GM21526 (cell line): Measurements from ENCODE around the gene GRB10.
"Not testable (repeated sequence)": the region's sequence is repeated elsewhere in the genome, so short reads cannot be mapped to it uniquely, and the experiment has no call there.

Experiments used
- ATAC-seq: cut with Tn5 transposase; IDR thresholded peaks from one replicate; pipeline ENCODE4 v1.9.1; 2021; ENCODE audit warnings: moderate library complexity; ENCODE audit not compliant: unreplicated experiment, low FRiP score

The GRB10 gene

DNA sequence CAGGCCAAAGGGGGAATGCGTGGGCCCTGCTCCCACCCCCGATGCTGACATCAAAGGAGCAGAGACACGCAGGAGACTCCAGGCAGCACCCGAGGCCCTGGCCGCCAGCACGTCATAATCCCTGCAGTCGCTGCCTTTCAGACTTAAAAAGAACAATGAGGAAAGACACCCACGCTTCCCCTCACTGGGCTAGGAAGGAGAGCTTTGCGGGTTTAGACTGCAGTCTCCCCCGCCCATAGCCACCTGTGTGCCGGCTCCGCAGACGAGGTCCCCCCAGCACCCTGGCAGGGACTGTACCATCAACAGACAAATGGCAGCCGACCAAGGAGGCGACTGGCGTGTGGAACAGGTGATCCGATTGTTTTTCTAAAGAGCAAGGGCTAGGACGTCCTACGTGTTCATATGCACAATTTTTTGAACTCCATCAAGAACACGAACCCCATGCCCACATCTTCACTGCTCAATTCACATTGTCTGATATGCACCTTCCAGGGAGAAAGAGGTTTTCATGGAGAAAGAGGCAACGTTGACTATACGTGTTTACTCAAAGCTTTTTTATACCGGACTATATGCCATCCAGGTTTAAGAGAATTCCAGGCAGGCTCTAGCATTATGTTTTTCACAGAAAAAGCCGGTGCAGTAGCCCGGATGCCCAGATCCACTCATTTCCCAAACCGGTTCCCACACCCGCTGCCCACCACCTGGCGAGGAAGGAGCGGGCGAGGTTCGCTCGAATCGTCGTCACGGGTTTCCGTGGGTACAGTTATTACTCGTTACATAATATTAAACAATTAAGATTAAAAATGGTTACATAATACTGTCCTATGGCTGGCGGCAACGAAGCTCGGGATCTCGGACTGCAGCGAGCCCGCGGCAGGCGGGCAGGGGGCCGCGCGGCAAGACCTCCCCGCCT is 1.1 kb downstream of the GRB10 start:
- no peak for ATAC-seq

DNA sequence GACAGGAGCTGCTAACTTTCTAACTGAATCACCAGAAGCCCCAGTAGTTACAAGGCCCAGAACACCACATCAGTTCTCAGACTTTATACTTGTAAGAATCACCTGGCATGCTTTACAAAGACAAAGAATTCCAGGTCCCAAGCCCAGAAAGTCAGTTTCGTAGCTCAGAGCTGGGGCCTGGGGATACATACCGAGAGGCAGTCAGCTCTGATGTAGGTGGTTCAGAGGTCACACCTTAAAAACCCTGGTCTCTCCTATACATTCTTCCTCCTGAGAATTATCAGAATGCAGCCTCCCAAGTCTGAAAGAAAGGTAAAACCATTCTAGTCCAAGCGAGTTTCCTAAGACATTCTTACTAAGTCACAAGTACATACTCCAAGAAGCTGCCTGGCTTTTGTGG is 2.3 kb downstream of the GRB10 start:
- ATAC-seq = no peak

DNA sequence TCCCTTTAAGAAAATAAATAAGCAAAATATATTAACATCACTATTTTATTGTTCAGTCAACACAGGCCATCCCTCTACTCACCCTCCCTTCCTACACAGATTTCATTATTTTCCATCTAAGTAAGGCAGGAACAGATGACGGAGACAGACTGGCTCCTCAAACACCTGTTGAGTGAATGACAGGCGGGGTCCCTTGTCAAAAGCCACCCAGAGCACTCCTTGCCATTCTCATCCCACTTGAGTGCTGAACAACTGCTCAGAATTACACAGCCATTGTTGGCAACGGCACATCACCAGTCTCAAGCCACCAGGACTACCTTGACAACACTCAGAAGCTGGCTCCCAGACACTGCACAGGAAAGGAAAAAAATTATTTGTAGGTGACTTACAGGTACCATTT is 3.3 kb downstream of the GRB10 start:
- no peak for ATAC-seq

DNA sequence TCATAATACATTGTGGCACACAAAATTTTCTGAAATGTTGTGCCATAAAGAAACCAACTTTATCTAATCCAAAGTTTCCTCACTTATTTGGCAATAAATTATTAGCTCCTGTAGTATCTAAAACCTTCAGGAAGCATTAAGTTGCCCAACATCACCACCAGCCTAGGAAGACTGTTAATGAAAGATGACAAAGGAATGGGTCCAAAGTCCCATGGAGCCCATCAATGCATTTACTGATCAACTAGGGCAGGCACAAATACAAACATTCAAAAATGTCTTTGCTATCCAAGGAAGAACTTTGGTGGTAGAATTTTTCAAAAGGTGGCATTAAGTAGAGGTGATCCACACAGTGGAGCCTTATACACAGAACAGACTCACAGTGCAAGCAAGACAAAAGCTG is 4.5 kb downstream of the GRB10 start:
- ATAC-seq = no peak

DNA sequence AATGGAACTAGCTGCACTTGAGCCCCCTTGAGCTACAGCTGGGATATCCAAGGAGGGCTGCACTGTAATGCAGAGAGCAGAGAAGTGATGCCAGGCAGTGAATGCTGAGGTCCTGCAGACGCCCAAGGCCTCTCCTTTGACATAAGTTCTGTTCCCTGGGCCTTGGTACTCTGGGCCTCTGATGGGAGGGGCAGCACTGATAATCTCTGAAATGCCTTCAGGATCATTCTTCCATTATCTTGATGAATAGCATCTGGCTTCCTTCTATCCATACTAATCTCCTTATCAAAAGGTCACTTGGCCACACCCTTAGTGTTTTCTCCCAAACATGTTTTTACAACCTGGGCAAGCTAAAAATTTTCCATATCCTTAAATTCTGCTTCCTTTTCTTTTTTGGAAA is 6.9 kb downstream of the GRB10 start:
- ATAC-seq = no peak

DNA sequence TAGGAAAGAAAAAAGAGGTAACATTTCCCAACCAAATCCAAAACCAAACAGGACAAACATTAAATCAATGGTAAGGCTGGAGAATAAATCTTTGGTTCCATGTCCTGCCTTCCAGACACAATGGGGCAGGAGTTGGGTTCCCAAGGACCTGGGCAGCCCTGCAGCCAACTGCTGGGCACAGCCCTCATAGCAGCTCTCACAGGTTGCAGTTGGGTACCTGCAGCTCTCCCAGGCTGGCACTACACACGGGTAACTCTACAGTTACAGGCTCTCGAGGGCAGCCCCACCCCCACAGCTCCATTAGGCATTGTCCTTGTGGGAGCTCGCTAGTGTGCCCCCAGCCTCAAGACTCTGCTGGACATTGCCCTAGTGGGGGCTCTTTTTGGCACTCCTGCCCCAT is 7.5 kb downstream of the GRB10 start:
- no peak for ATAC-seq

DNA sequence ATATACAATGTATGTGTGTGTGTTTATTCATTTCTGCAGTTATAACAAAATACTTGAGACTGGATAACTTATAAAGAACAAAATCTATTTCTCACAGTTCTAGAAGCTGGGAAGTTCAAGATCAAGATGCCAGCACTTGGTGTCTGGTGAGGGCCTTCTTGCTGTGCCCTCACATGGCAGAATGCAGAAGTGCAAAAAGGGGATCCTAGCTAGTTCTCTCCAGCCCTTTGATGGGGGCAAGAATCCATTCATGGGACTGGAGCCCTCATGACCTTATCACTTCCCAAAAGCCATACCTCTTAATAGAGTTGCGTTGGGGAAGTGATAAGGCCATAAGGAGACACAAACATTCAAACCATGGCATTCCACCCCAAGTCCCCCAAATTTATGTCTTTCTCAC is 8.4 kb downstream of the GRB10 start:
- no peak for ATAC-seq

DNA sequence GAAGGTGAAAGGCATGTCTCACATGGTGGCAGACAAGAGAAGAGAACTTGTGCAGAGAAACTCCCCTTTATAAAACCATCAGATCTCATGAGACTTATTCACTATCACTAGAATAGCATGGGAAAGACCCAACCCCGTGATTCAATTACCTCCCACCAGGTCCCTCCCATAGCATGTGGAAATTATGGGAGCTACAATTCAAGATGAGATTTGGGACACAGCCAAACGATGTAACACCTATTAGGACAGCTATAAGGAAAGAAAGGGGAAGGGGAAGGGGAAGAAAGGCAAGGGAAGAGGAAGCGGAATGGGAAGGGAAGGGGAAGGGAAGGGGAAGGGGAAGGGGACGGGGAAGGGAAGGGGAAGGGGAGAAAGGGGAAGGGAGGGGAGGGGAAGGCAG is 9.6 kb downstream of the GRB10 start:
- not testable (repeated sequence) for ATAC-seq

DNA sequence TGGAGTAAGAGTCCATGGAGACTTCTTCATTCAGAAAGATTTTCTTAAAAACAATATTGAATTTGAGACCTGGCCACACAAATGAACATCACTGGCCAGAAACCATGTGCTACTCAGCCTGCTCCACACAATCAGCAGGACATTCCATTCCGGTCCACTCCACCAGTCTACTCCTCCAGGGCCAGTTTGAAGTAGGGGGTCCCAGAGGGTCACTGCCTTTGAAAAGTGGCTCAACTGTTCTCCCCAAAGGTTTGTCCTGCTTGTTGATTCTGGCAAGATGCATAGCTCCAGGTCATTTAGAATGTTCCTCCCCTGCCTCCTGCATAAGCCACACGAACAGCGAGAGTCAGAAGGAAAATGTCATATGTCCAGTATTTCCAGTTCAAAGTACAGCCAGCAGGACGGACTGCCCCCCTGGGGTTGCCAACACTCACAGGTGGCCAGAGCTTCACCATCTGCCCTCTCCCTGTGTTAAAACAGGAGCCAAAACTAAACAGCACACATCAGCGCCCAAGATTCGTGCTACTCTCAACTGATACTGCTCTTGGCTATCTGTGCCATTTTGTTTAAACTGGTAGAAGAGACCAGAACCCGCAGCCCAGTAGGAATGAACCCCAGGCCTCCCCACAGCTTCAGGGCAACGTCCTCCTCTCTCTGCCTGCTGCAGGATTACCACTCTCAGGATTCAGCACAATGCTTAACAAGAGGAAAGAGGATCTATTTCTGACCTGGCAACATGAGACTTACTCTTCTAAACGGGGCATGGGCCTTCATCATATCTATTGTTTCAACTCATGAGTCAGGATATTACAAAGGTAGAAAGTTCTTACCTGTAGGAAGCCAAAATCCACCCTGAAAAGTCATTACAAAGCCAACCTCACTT is 11.3 kb downstream of the GRB10 start:
- ATAC-seq = no peak

DNA sequence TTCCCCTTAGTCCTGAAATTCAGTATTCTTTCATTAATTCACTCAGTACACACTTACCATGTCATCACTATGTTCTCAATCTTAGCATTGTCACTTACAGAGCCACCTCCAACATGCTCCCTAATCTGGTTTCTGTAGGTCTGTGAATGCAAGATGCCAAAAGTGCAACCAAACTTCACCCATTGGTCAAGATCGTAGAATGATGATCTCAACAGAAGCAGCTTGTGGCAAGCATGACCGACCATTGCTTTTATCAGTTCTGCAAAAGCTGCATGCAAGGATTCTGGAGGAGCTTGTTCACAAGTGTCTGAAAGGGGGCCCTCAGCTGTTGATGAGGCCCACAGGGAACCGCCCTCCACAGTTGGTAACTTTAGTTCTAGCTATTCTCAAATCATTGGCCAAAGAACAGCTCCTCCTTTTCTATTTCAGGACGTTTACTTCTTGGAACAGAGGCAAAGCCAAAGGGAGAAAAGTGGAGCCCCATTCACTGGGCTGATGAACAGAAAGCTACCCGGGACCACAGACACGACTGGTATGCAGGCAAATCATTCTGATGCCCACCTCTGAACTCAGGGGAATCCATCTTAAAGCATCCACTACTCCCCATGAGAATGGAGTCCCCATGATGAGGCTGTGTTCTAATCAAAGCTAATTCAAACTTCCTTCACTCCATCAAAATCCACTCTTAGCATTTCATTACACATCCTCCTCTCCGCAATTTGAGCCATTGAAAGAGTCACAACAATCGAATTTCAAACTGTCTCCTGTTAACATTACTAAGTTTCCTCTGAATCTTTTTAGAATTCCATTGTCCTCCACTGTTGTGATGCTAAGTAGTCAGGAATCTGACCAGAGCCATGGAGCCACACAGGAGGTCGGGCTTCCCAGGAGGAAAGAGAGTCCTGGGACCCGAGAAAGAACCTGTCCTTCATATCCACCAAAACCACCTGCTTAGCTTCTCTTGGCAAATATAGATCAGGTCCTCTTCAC is 13.9 kb downstream of the GRB10 start:
- no peak for ATAC-seq

DNA sequence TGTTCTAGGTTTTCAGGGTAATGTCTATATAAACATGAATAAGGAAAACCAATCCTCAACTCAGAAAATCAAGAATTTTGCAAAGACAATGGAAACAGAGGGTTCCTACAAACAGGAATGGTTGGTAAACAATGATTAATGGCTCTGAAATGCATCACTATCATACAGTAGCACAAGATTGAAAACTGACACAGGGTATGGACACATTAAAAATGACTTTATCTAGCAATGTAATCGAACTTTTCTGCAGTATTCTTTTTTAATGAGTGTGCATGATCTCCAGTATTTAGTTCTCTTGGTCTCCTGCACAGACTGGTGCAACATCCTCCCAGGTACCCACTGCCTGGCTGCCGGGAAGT is 15.9 kb downstream of the GRB10 start:
- no peak for ATAC-seq

DNA sequence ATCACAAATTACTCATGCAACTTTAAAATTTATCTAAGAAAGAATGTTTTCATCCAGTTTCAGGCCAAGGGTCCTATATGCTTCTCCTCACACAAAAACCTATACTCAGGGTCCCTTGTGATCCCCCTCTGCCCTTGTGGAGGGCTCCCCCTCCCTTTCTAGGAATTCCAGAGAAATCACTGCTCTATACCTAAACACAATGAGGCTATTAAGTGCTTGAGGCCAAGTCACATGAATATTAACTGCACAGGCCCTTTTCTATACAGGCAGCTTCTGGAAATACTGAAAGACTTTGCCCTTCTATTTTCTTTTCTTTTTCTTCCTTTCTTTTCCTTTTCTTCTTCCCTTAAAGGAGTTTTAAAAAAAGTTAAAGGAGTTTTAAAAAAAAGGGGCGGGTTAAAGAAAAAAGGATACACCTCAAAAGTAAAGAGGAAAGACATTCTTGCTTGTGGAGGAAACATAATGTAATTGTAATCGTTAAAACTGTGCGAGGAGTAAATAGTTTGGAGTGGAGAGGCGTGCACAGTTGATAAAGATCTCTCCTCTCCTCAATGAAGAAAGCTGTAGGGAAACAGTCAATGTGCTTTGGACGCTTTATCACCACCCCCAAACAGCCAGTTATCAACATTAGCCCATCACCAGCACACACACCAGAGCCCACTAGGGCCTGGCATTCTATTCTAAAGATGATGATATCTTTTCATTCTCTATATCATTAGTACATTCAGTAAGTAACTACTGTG is 16.4 kb downstream of the GRB10 start:
- no peak for ATAC-seq

DNA sequence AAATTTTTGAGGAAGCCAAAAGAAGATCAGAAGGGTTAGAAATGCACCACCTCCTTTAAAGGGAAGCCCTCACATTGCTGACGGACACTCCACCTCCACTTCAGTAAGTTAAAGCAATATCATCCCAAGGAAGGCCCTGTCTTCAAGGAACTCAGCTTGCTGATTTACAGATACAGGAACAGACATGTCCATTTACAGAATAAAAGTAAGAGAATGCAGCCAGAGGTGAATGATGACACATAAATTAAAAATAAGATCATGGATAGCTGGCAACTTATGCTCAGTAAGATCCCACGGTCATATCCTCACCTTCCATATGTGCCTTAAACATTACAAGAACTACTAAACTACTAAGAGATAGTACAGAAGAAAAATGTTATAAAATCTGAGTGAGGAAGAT is 20.4 kb downstream of the GRB10 start:
- no peak for ATAC-seq

DNA sequence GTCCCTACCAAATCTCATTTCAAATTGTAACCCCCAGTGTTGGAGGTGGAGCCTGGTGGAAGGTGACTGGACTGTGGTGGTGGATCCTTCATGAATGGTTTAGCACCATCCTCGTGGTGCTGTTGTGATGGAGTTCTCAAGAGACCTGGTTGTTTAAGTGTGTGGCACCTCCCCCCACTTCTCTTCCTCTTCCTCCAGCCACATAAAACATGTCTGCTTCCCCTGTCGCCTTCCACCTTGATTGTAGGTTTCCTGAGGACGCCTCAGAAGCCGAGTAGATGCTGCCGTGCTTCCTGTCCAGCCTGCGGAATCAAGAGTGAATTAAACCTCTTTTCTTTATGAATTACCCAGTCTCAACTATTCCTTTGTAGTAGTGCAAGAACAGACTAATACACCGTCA is 21.0 kb downstream of the GRB10 start:
- no peak for ATAC-seq

DNA sequence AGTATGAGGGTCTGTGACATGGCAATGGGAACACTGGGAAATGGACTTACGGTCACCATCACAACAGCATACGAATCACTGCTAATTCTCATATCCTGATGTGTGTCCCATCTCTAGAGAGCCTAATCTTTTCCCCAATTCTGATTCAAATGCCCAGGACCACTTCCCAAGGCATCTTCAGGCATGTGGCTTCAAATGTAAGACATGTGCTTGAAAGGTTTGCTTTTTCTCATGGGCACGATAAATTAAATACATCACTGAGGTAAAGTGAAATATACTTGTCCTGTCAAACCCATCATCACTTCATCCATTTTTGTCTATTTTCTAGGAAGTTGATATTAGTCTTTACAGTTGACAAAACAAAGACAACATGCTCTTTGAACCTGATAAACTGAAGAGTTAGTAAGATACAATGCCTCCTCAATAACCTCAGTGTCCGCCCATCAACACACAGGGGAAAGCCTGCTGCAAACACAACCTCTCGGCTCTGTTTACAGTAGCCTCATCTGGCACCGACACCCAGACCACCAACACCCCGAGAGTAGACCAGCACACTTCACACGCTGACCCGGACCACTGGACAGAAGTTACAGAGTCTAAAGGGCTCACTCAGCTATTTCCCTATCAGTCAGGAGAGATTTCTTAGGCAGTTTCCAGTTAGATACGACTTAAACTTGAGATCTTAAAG is 24.8 kb downstream of the GRB10 start:
- ATAC-seq = no peak

DNA sequence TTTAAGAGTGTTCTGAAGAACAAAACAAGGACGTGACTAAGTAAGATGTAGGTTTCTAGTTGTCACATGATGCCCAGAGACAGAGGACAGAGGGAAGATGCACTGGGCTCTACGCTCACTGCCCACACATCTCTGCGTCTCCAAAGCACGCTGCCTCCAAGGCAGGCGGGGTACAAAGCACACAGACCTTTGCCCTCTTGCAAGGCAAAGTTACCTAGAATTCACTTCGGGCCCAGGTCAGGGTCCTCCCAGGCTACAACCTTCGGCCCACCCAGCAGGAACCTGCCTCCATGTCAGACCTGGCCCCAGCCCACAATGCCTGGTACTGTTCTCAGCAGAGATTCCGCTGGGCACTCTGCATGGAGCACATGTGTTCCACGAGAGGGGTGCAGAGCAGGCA is 26.5 kb downstream of the GRB10 start:
- ATAC-seq = no peak

DNA sequence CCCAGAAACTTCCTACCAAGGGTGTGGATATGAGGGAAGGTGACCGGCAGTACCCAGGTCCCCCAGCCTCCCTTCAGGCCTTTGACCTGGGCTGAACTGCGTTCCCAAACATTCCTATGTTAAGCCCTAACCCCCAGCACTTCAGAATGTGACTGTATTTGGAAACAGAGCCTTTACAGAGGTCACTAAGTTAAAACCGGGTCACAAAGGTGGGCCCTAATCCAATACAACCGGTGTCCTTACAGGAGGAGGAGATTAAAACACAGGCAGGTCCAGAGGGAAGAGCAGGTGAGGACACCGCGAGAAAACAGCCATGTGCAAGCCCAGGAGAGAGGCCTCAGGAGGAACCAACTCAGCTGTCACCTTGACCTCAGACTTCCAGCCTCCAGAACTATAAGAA is 28.0 kb downstream of the GRB10 start:
- no peak for ATAC-seq

DNA sequence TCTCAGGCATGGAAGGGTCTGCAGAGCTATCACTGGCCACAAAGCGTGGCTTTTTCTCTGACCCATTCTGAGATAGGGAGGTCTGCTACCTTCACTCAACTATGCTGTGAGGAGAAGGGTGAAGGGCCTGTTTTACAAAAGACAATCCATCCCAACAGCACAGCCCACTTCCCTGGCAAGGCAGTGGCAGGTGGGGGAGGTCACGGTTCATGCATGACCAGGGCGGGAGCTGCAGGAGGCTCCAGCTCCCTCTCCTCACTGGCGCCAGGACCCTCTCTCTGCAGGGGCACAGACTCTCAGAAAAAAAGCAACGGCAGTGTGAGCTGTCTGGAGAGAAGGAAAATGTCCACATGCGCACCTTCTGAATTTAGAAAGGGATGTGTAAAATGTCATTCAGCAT is 28.5 kb downstream of the GRB10 start:
- ATAC-seq = no peak

DNA sequence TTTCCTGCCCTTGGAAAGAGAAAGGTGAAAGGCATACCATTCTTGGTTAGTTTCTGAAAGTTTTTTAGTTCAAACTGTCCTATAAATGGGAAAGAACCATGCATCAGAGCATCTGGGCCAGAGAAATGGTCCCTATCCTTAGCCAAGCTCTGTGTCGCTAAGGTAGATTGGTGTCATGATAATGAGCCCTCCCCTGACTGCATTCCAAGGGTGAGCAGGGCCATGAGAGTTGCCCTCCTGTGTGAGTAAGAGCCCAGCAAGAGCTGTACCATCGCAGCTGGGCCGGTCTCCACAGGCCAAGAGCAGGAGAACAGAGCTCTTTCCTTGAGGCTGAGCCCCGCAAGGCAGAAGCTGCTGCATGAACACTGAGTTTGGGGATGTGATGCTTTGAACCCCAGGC is 30.3 kb downstream of the GRB10 start:
- no peak for ATAC-seq
